ENCODE data around the gene CDC14B.

CDC14B gene

GRCh38 chr9:96515621-96516470 is 103.8 kb downstream of the CDC14B start:
- no peaks in the 10 kb centered on the region for H3K27me3 ChIP-seq (ENCODE audit: control insufficient read depth, insufficient read depth, low read length)
- H3K4me1 ChIP-seq (ENCODE audit: control insufficient read depth, insufficient read depth, low read length): no peaks in the 10 kb centered on the region
- no peak overlapping the region for H3K9ac ChIP-seq (ENCODE audit: low read depth, low read length)
- peaks cover 6% of the 10 kb centered on the region for H3K36me3 ChIP-seq (ENCODE audit: control insufficient read depth, insufficient read depth, low read length)
- no peak overlapping the region for H3K4me3 ChIP-seq (ENCODE audit: low read depth, low read length)
- H3K9me3 ChIP-seq (ENCODE audit: control insufficient read depth, insufficient read depth, low read length): no peaks in the 10 kb centered on the region

GRCh38 chr9:96514800-96515158 is 104.9 kb downstream of the CDC14B start:
- peaks cover 3% of the 10 kb centered on the region for H3K4me1 ChIP-seq (ENCODE audit: control insufficient read depth, insufficient read depth, low read length)
- no peaks in the 10 kb centered on the region for H3K9me3 ChIP-seq (ENCODE audit: control insufficient read depth, insufficient read depth, low read length)
- no peaks in the 10 kb centered on the region for H3K27me3 ChIP-seq (ENCODE audit: control insufficient read depth, insufficient read depth, low read length)
- H3K36me3 ChIP-seq (ENCODE audit: control insufficient read depth, insufficient read depth, low read length): peaks cover 6% of the 10 kb centered on the region
- no peak overlapping the region for H3K4me3 ChIP-seq (ENCODE audit: low read depth, low read length)
- no peak overlapping the region for H3K9ac ChIP-seq (ENCODE audit: low read depth, low read length)

- peaks cover 6% of the 10 kb centered on the region for H3K36me3 ChIP-seq (ENCODE audit: control insufficient read depth, insufficient read depth, low read length)
- no peaks in the 10 kb centered on the region for H3K27me3 ChIP-seq (ENCODE audit: control insufficient read depth, insufficient read depth, low read length)
- peaks cover 7% of the 10 kb centered on the region for H3K4me1 ChIP-seq (ENCODE audit: control insufficient read depth, insufficient read depth, low read length)
- no peaks in the 10 kb centered on the region for H3K9me3 ChIP-seq (ENCODE audit: control insufficient read depth, insufficient read depth, low read length)
- no peak overlapping the region for H3K9ac ChIP-seq (ENCODE audit: low read depth, low read length)
- H3K4me3 ChIP-seq (ENCODE audit: low read depth, low read length): no peak overlapping the region
Observed at GRCh38 chr9:96514108-96514799, 105.4 kb downstream of the CDC14B start.

GRCh38 chr9:96513622-96514021 is 106.0 kb downstream of the CDC14B start:
- H3K9me3 ChIP-seq (ENCODE audit: control insufficient read depth, insufficient read depth, low read length): no peaks in the 10 kb centered on the region
- no peak overlapping the region for H3K4me3 ChIP-seq (ENCODE audit: low read depth, low read length)
- H3K9ac ChIP-seq (ENCODE audit: low read depth, low read length): no peak overlapping the region
- peaks cover 7% of the 10 kb centered on the region for H3K4me1 ChIP-seq (ENCODE audit: control insufficient read depth, insufficient read depth, low read length)
- H3K36me3 ChIP-seq (ENCODE audit: control insufficient read depth, insufficient read depth, low read length): peaks cover 6% of the 10 kb centered on the region
- H3K27me3 ChIP-seq (ENCODE audit: control insufficient read depth, insufficient read depth, low read length): no peaks in the 10 kb centered on the region

GRCh38 chr9:96512240-96512639 is 107.4 kb downstream of the CDC14B start:
- peaks cover 6% of the 10 kb centered on the region for H3K36me3 ChIP-seq (ENCODE audit: control insufficient read depth, insufficient read depth, low read length)
- H3K4me3 ChIP-seq (ENCODE audit: low read depth, low read length): no peak overlapping the region
- peaks cover 7% of the 10 kb centered on the region for H3K4me1 ChIP-seq (ENCODE audit: control insufficient read depth, insufficient read depth, low read length)
- H3K27me3 ChIP-seq (ENCODE audit: control insufficient read depth, insufficient read depth, low read length): no peaks in the 10 kb centered on the region
- no peak overlapping the region for H3K9ac ChIP-seq (ENCODE audit: low read depth, low read length)
- H3K9me3 ChIP-seq (ENCODE audit: control insufficient read depth, insufficient read depth, low read length): no peaks in the 10 kb centered on the region

GRCh38 chr9:96510258-96510657 is 109.4 kb downstream of the CDC14B start:
- H3K9ac ChIP-seq (ENCODE audit: low read depth, low read length): no peak overlapping the region
- H3K36me3 ChIP-seq (ENCODE audit: control insufficient read depth, insufficient read depth, low read length): peaks cover 6% of the 10 kb centered on the region

GRCh38 chr9:96509848-96510247 is 109.8 kb downstream of the CDC14B start:
- H3K4me3 ChIP-seq (ENCODE audit: low read depth, low read length): no peak overlapping the region
- H3K4me1 ChIP-seq (ENCODE audit: control insufficient read depth, insufficient read depth, low read length): peaks cover 7% of the 10 kb centered on the region
- no peaks in the 10 kb centered on the region for H3K9me3 ChIP-seq (ENCODE audit: control insufficient read depth, insufficient read depth, low read length)
- no peak overlapping the region for H3K9ac ChIP-seq (ENCODE audit: low read depth, low read length)
- no peaks in the 10 kb centered on the region for H3K27me3 ChIP-seq (ENCODE audit: control insufficient read depth, insufficient read depth, low read length)
- peaks cover 6% of the 10 kb centered on the region for H3K36me3 ChIP-seq (ENCODE audit: control insufficient read depth, insufficient read depth, low read length)

More at GRCh38 chr9:96510258-96510657, 109.4 kb downstream of the CDC14B start:
- Histone ChIP-seq H3K4me3 (ENCODE audit: low read depth, low read length) (no peak overlapping the region), H3K4me1 (ENCODE audit: control insufficient read depth, insufficient read depth, low read length) (peaks cover 7% of the 10 kb centered on the region), H3K9me3 (ENCODE audit: control insufficient read depth, insufficient read depth, low read length) (no peaks in the 10 kb centered on the region), H3K27me3 (ENCODE audit: control insufficient read depth, insufficient read depth, low read length) (no peaks in the 10 kb centered on the region)

- Histone ChIP-seq H3K9me3 (ENCODE audit: control insufficient read depth, insufficient read depth, low read length) (no peaks in the 10 kb centered on the region), H3K4me3 (ENCODE audit: low read depth, low read length) (no peak overlapping the region), H3K4me1 (ENCODE audit: control insufficient read depth, insufficient read depth, low read length) (peaks cover 7% of the 10 kb centered on the region), H3K36me3 (ENCODE audit: control insufficient read depth, insufficient read depth, low read length) (peaks cover 6% of the 10 kb centered on the region), H3K27me3 (ENCODE audit: control insufficient read depth, insufficient read depth, low read length) (no peaks in the 10 kb centered on the region), H3K9ac (ENCODE audit: low read depth, low read length) (no peak overlapping the region)
Observed at GRCh38 chr9:96509026-96509425, 110.6 kb downstream of the CDC14B start.

- H3K9me3 ChIP-seq (ENCODE audit: control insufficient read depth, insufficient read depth, low read length): no peaks in the 10 kb centered on the region
- peaks cover 1% of the 10 kb centered on the region for H3K36me3 ChIP-seq (ENCODE audit: control insufficient read depth, insufficient read depth, low read length)
- no peak overlapping the region for H3K4me3 ChIP-seq (ENCODE audit: low read depth, low read length)
Observed at GRCh38 chr9:96508227-96508940, 111.3 kb downstream of the CDC14B start.

GRCh38 chr9:96505316-96505991 is 114.2 kb downstream of the CDC14B start:
- H3K4me3 ChIP-seq (ENCODE audit: low read depth, low read length): no peak overlapping the region
- no peaks in the 10 kb centered on the region for H3K36me3 ChIP-seq (ENCODE audit: control insufficient read depth, insufficient read depth, low read length)
- no peaks in the 10 kb centered on the region for H3K9me3 ChIP-seq (ENCODE audit: control insufficient read depth, insufficient read depth, low read length)
- no peaks in the 10 kb centered on the region for H3K27me3 ChIP-seq (ENCODE audit: control insufficient read depth, insufficient read depth, low read length)
- peaks cover 15% of the 10 kb centered on the region for H3K4me1 ChIP-seq (ENCODE audit: control insufficient read depth, insufficient read depth, low read length)
- H3K9ac ChIP-seq (ENCODE audit: low read depth, low read length): no peak overlapping the region

More at GRCh38 chr9:96508227-96508940, 111.3 kb downstream of the CDC14B start:
- H3K27me3 ChIP-seq (ENCODE audit: control insufficient read depth, insufficient read depth, low read length): no peaks in the 10 kb centered on the region
- peaks cover 10% of the 10 kb centered on the region for H3K4me1 ChIP-seq (ENCODE audit: control insufficient read depth, insufficient read depth, low read length)
- H3K9ac ChIP-seq (ENCODE audit: low read depth, low read length): no peak overlapping the region

GRCh38 chr9:96503918-96504317 is 115.7 kb downstream of the CDC14B start:
- Histone ChIP-seq H3K4me3 (ENCODE audit: low read depth, low read length) (no peak overlapping the region), H3K9me3 (ENCODE audit: control insufficient read depth, insufficient read depth, low read length) (no peaks in the 10 kb centered on the region), H3K36me3 (ENCODE audit: control insufficient read depth, insufficient read depth, low read length) (no peaks in the 10 kb centered on the region), H3K27me3 (ENCODE audit: control insufficient read depth, insufficient read depth, low read length) (no peaks in the 10 kb centered on the region), H3K9ac (ENCODE audit: low read depth, low read length) (no peak overlapping the region), H3K4me1 (ENCODE audit: control insufficient read depth, insufficient read depth, low read length) (peaks cover 8% of the 10 kb centered on the region)
